ENCODE data around the gene PSEN2.

PSEN2 gene

GRCh38 chr1:226884966-226885820, 14.8 kb downstream of the PSEN2 start:
- Histone ChIP-seq H3K4me1 (ENCODE audit: control insufficient read depth in 2 of 2, insufficient read depth in 2 of 2, low read length in 2 of 2) (peaks cover 16 to 20% of the 10 kb centered on the region in 2 donors), H3K9ac (ENCODE audit: low read depth in 1 of 2, low read length in 2 of 2) (no peak overlapping the region), H3K27me3 (ENCODE audit: control insufficient read depth in 2 of 2, insufficient read depth in 2 of 2, low read length in 2 of 2) (no peaks in the 10 kb centered on the region), H3K27ac (ENCODE audit: low read depth in 2 of 2, low read length in 2 of 2) (no peak overlapping the region), H3K36me3 (ENCODE audit: control insufficient read depth in 2 of 2, insufficient read depth in 2 of 2, low read length in 2 of 2) (peaks cover 14 to 35% of the 10 kb centered on the region in 2 donors), H3K9me3 (ENCODE audit: control insufficient read depth in 2 of 2, low read length in 2 of 2) (no peaks in the 10 kb centered on the region), H3K4me3 (ENCODE audit: low read length in 2 of 2) (no peak overlapping the region)

- H3K27me3 ChIP-seq (ENCODE audit: control insufficient read depth in 2 of 2, insufficient read depth in 2 of 2, low read length in 2 of 2) = no peaks in the 10 kb centered on the region
- peaks cover 18 to 34% of the 10 kb centered on the region in 2 donors for H3K36me3 ChIP-seq (ENCODE audit: control insufficient read depth in 2 of 2, insufficient read depth in 2 of 2, low read length in 2 of 2)
- peaks cover 16 to 20% of the 10 kb centered on the region in 2 donors for H3K4me1 ChIP-seq (ENCODE audit: control insufficient read depth in 2 of 2, insufficient read depth in 2 of 2, low read length in 2 of 2)
- H3K27ac ChIP-seq (ENCODE audit: low read depth in 2 of 2, low read length in 2 of 2) = no peak overlapping the region
- no peaks in the 10 kb centered on the region for H3K9me3 ChIP-seq (ENCODE audit: control insufficient read depth in 2 of 2, low read length in 2 of 2)
- H3K9ac ChIP-seq (ENCODE audit: low read depth in 1 of 2, low read length in 2 of 2) = no peak overlapping the region
- no peak overlapping the region for H3K4me3 ChIP-seq (ENCODE audit: low read length in 2 of 2)
Observed at GRCh38 chr1:226886122-226886901, 15.9 kb downstream of the PSEN2 start.

GRCh38 chr1:226887006-226887405, 16.6 kb downstream of the PSEN2 start:
- no peaks in the 10 kb centered on the region for H3K9me3 ChIP-seq (ENCODE audit: control insufficient read depth in 2 of 2, low read length in 2 of 2)
- H3K9ac ChIP-seq (ENCODE audit: low read depth in 1 of 2, low read length in 2 of 2) = no peak overlapping the region
- H3K36me3 ChIP-seq (ENCODE audit: control insufficient read depth in 2 of 2, insufficient read depth in 2 of 2, low read length in 2 of 2) = peaks cover 24 to 40% of the 10 kb centered on the region in 2 donors
- no peaks in the 10 kb centered on the region for H3K27me3 ChIP-seq (ENCODE audit: control insufficient read depth in 2 of 2, insufficient read depth in 2 of 2, low read length in 2 of 2)
- H3K4me1 ChIP-seq (ENCODE audit: control insufficient read depth in 2 of 2, insufficient read depth in 2 of 2, low read length in 2 of 2) = peaks cover 15 to 17% of the 10 kb centered on the region in 2 donors
- H3K4me3 ChIP-seq (ENCODE audit: low read length in 2 of 2) = no peak overlapping the region
- no peak overlapping the region for H3K27ac ChIP-seq (ENCODE audit: low read depth in 2 of 2, low read length in 2 of 2)

GRCh38 chr1:226888021-226888420, 17.6 kb downstream of the PSEN2 start:
- Histone ChIP-seq H3K9me3 (ENCODE audit: control insufficient read depth in 2 of 2, low read length in 2 of 2) (no peaks in the 10 kb centered on the region), H3K36me3 (ENCODE audit: control insufficient read depth in 2 of 2, insufficient read depth in 2 of 2, low read length in 2 of 2) (peaks cover 30 to 47% of the 10 kb centered on the region in 2 donors), H3K27ac (ENCODE audit: low read depth in 2 of 2, low read length in 2 of 2) (no peak overlapping the region), H3K27me3 (ENCODE audit: control insufficient read depth in 2 of 2, insufficient read depth in 2 of 2, low read length in 2 of 2) (no peaks in the 10 kb centered on the region), H3K4me3 (ENCODE audit: low read length in 2 of 2) (no peak overlapping the region), H3K9ac (ENCODE audit: low read depth in 1 of 2, low read length in 2 of 2) (no peak overlapping the region), H3K4me1 (ENCODE audit: control insufficient read depth in 2 of 2, insufficient read depth in 2 of 2, low read length in 2 of 2) (peaks cover 5 to 9% of the 10 kb centered on the region in 2 donors)

GRCh38 chr1:226888816-226889215, 18.4 kb downstream of the PSEN2 start:
- Histone ChIP-seq H3K27ac (ENCODE audit: low read depth in 2 of 2, low read length in 2 of 2) (no peak overlapping the region), H3K27me3 (ENCODE audit: control insufficient read depth in 2 of 2, insufficient read depth in 2 of 2, low read length in 2 of 2) (no peaks in the 10 kb centered on the region), H3K36me3 (ENCODE audit: control insufficient read depth in 2 of 2, insufficient read depth in 2 of 2, low read length in 2 of 2) (peaks cover 30 to 50% of the 10 kb centered on the region in 2 donors), H3K4me1 (ENCODE audit: control insufficient read depth in 2 of 2, insufficient read depth in 2 of 2, low read length in 2 of 2) (peaks cover 3 to 4% of the 10 kb centered on the region in 2 donors), H3K4me3 (ENCODE audit: low read length in 2 of 2) (no peak overlapping the region), H3K9ac (ENCODE audit: low read depth in 1 of 2, low read length in 2 of 2) (no peak overlapping the region), H3K9me3 (ENCODE audit: control insufficient read depth in 2 of 2, low read length in 2 of 2) (no peaks in the 10 kb centered on the region)

- peaks cover 32 to 53% of the 10 kb centered on the region in 2 donors for H3K36me3 ChIP-seq (ENCODE audit: control insufficient read depth in 2 of 2, insufficient read depth in 2 of 2, low read length in 2 of 2)
- H3K4me1 ChIP-seq (ENCODE audit: control insufficient read depth in 2 of 2, insufficient read depth in 2 of 2, low read length in 2 of 2) = no peaks in the 10 kb centered on the region
- H3K4me3 ChIP-seq (ENCODE audit: low read length in 2 of 2) = no peak overlapping the region
- H3K9ac ChIP-seq (ENCODE audit: low read depth in 1 of 2, low read length in 2 of 2) = no peak overlapping the region
- H3K27ac ChIP-seq (ENCODE audit: low read depth in 2 of 2, low read length in 2 of 2) = no peak overlapping the region
- no peaks in the 10 kb centered on the region for H3K9me3 ChIP-seq (ENCODE audit: control insufficient read depth in 2 of 2, low read length in 2 of 2)
- no peaks in the 10 kb centered on the region for H3K27me3 ChIP-seq (ENCODE audit: control insufficient read depth in 2 of 2, insufficient read depth in 2 of 2, low read length in 2 of 2)
Observed at GRCh38 chr1:226889616-226890330, 19.4 kb downstream of the PSEN2 start.

- Histone ChIP-seq H3K27ac (ENCODE audit: low read depth in 2 of 2, low read length in 2 of 2) (no peak overlapping the region), H3K36me3 (ENCODE audit: control insufficient read depth in 2 of 2, insufficient read depth in 2 of 2, low read length in 2 of 2) (peaks cover 36 to 57% of the 10 kb centered on the region in 2 donors), H3K9me3 (ENCODE audit: control insufficient read depth in 2 of 2, low read length in 2 of 2) (no peaks in the 10 kb centered on the region), H3K9ac (ENCODE audit: low read depth in 1 of 2, low read length in 2 of 2) (no peak overlapping the region), H3K4me3 (ENCODE audit: low read length in 2 of 2) (no peak overlapping the region), H3K27me3 (ENCODE audit: control insufficient read depth in 2 of 2, insufficient read depth in 2 of 2, low read length in 2 of 2) (no peaks in the 10 kb centered on the region), H3K4me1 (ENCODE audit: control insufficient read depth in 2 of 2, insufficient read depth in 2 of 2, low read length in 2 of 2) (no peaks in the 10 kb centered on the region)
Observed at GRCh38 chr1:226890331-226891108, 20.1 kb downstream of the PSEN2 start.

- no peak overlapping the region for H3K4me3 ChIP-seq (ENCODE audit: low read length in 2 of 2)
- H3K4me1 ChIP-seq (ENCODE audit: control insufficient read depth in 2 of 2, insufficient read depth in 2 of 2, low read length in 2 of 2) = no peaks in the 10 kb centered on the region
- no peak overlapping the region for H3K9ac ChIP-seq (ENCODE audit: low read depth in 1 of 2, low read length in 2 of 2)
- H3K36me3 ChIP-seq (ENCODE audit: control insufficient read depth in 2 of 2, insufficient read depth in 2 of 2, low read length in 2 of 2) = peaks cover 36 to 61% of the 10 kb centered on the region in 2 donors
- no peaks in the 10 kb centered on the region for H3K9me3 ChIP-seq (ENCODE audit: control insufficient read depth in 2 of 2, low read length in 2 of 2)
- H3K27ac ChIP-seq (ENCODE audit: low read depth in 2 of 2, low read length in 2 of 2) = no peak overlapping the region
- H3K27me3 ChIP-seq (ENCODE audit: control insufficient read depth in 2 of 2, insufficient read depth in 2 of 2, low read length in 2 of 2) = no peaks in the 10 kb centered on the region
Observed at GRCh38 chr1:226891346-226891745, 20.9 kb downstream of the PSEN2 start.

GRCh38 chr1:226891846-226892523, 21.6 kb downstream of the PSEN2 start:
- Histone ChIP-seq H3K27ac (ENCODE audit: low read depth in 2 of 2, low read length in 2 of 2) (no peak overlapping the region), H3K36me3 (ENCODE audit: control insufficient read depth in 2 of 2, insufficient read depth in 2 of 2, low read length in 2 of 2) (peaks cover 36 to 61% of the 10 kb centered on the region in 2 donors)

More at GRCh38 chr1:226891846-226892523, 21.6 kb downstream of the PSEN2 start:
- Histone ChIP-seq H3K9me3 (ENCODE audit: control insufficient read depth in 2 of 2, low read length in 2 of 2) (no peaks in the 10 kb centered on the region), H3K4me3 (ENCODE audit: low read length in 2 of 2) (no peak overlapping the region), H3K27me3 (ENCODE audit: control insufficient read depth in 2 of 2, insufficient read depth in 2 of 2, low read length in 2 of 2) (no peaks in the 10 kb centered on the region), H3K9ac (ENCODE audit: low read depth in 1 of 2, low read length in 2 of 2) (no peak overlapping the region), H3K4me1 (ENCODE audit: control insufficient read depth in 2 of 2, insufficient read depth in 2 of 2, low read length in 2 of 2) (no peaks in the 10 kb centered on the region)
